ENCODE results near the gene PTPRCAP.
"Not testable (repeated sequence)": the region's sequence is repeated elsewhere in the genome, so short reads cannot be mapped to it uniquely, and the experiment has no call there.

Gene PTPRCAP

DNA sequence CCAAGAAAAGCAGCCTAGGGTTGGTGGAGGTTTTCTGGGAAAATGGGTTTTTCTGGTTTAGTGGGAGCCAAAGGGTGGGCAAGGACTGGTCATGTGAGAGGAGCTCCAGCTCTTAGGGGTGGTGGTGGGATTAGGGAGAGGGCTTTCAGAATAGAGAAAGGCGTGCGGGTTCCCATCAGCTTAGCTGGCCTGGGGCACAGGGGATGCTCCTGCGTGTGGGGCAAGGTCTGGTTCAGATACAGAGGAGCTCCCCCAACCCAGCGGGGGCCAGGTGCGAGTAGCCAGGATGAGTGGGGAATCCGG is 30.9 kb upstream of the PTPRCAP start:
- peak overlapping the region; percentile 83 for H3K4me3 ChIP-seq (ENCODE audit: low read depth, low read length)
- TF ChIP-seq CTCF (conservative IDR thresholded peaks at IDR 0.05; ENCODE audit: low read depth, low read length), result no peak
- no peak for DNase-seq (ENCODE audit: low read depth)

DNA sequence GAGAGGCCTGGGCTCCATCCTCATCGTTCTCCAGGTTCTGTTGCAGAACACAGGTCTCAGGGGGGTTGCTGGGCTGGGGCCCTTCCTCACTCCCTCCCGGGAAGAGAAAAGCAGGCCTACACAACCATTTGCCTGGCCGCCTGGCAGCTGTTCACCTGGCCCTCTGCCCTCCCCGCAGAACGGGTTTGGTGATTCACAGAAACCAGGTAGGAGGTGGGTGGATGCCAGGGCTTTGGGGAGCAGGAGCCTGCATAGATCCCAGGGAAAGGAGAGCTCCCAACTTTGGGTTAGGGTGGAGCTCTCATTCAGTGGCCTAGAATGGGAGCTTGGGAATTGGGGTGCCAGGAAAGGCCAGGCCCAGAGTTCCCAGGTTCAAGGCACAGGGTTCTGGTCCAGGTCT is 30.6 kb upstream of the PTPRCAP start:
- peak overlapping the region; percentile 83 for H3K4me3 ChIP-seq (ENCODE audit: low read depth, low read length)
- no peak for DNase-seq (ENCODE audit: low read depth)
- no peak for TF ChIP-seq CTCF (conservative IDR thresholded peaks at IDR 0.05; ENCODE audit: low read depth, low read length)

- H3K4me3 ChIP-seq (ENCODE audit: low read depth, low read length), result no peak overlapping the region
- DNase-seq (ENCODE audit: low read depth), result no peak
- no peak for TF ChIP-seq CTCF (conservative IDR thresholded peaks at IDR 0.05; ENCODE audit: low read depth, low read length)
Observed at GRCh38 chr11:67466962-67467771, 29.7 kb upstream of the PTPRCAP start.

GRCh38 chr11:67466367-67466766 is 28.9 kb upstream of the PTPRCAP start:
- H3K4me3 ChIP-seq (ENCODE audit: low read depth, low read length), result no peak overlapping the region
- DNase-seq (ENCODE audit: low read depth), result no peak
- no peak for TF ChIP-seq CTCF (conservative IDR thresholded peaks at IDR 0.05; ENCODE audit: low read depth, low read length)

GRCh38 chr11:67465530-67465929 is 28.0 kb upstream of the PTPRCAP start:
- not testable (repeated sequence) for DNase-seq (ENCODE audit: low read depth)

DNA sequence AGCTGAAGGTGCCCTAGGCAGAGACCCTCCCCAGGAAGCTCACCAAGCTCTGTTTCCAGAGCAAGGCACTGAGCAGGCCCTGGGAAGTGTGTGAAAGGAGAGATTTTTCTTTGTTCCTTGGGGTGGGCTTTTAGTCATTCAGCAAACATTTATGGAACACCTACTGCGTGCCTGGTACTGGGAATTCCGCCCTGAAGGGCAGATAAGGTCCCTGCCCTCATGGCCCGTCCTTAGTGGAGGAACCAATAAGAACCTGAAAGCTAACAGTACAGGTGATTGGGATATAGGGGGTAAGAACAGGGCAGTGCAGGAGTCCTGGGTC is 27.7 kb upstream of the PTPRCAP start:
- DNase-seq (ENCODE audit: low read depth), result no peak
- H3K4me3 ChIP-seq (ENCODE audit: low read depth, low read length), result peak overlapping the region; percentile 79
- no peak for TF ChIP-seq CTCF (conservative IDR thresholded peaks at IDR 0.05; ENCODE audit: low read depth, low read length)

More at GRCh38 chr11:67465530-67465929, 28.0 kb upstream of the PTPRCAP start:
- peak overlapping the region; percentile 79 for H3K4me3 ChIP-seq (ENCODE audit: low read depth, low read length)

GRCh38 chr11:67464411-67465188 is 27.1 kb upstream of the PTPRCAP start:
- TF ChIP-seq CTCF (conservative IDR thresholded peaks at IDR 0.05; ENCODE audit: low read depth, low read length), result no peak
- H3K4me3 ChIP-seq (ENCODE audit: low read depth, low read length), result peak overlapping the region; percentile 79
- peak; percentile 79 for DNase-seq (ENCODE audit: low read depth)
